Stimulated activated CD8-positive, alpha-beta memory T cell treated with anti-CD3 and anti-CD28 coated beads, Interleukin-7, amount 100 ng/mL, for 1 hour (primary cell): Measurements from ENCODE around the gene METRNL.
"Not testable (repeated sequence)": the region's sequence is repeated elsewhere in the genome, so short reads cannot be mapped to it uniquely, and the experiment has no call there.

ENCODE experiments used
- DNase-seq, 2 donors: peaks; one replicate each; pipeline ENCODE4 v3.0.0-alpha.2; 2020; ENCODE audit warnings: low read depth in 2 of 2

The METRNL gene

GRCh38 chr17:83106056-83106588, 26.7 kb downstream of the METRNL start:
- DNase-seq, result no peak

GRCh38 chr17:83106913-83107655, 27.7 kb downstream of the METRNL start:
- no peak for DNase-seq

GRCh38 chr17:83107656-83108048, 28.2 kb downstream of the METRNL start:
- DNase-seq, result no peak

- DNase-seq, result no peak
Observed at GRCh38 chr17:83108709-83109108, 29.3 kb downstream of the METRNL start.

GRCh38 chr17:83109386-83109785, 30.0 kb downstream of the METRNL start:
- no peak for DNase-seq

- no peak for DNase-seq
Observed at GRCh38 chr17:83109793-83110645, 30.6 kb downstream of the METRNL start.

- DNase-seq, result no peak
Observed at GRCh38 chr17:83110735-83111134, 31.3 kb downstream of the METRNL start.

- DNase-seq, result no peak
Observed at GRCh38 chr17:83111516-83112282, 32.3 kb downstream of the METRNL start.

- no peak for DNase-seq
Observed at GRCh38 chr17:83113381-83113780, 34.0 kb downstream of the METRNL start.

GRCh38 chr17:83113792-83114191, 34.4 kb downstream of the METRNL start:
- DNase-seq, result no peak

GRCh38 chr17:83114706-83115105, 35.3 kb downstream of the METRNL start:
- no peak for DNase-seq

GRCh38 chr17:83115202-83115651, 35.8 kb downstream of the METRNL start:
- DNase-seq, result no peak

- no peak for DNase-seq
Observed at GRCh38 chr17:83115832-83116231, 36.4 kb downstream of the METRNL start.

GRCh38 chr17:83116311-83116771, 36.9 kb downstream of the METRNL start:
- DNase-seq, result no peak

GRCh38 chr17:83116783-83117555, 37.6 kb downstream of the METRNL start:
- DNase-seq, result no peak

GRCh38 chr17:83117583-83117982, 38.2 kb downstream of the METRNL start:
- no peak for DNase-seq

- no peak for DNase-seq
Observed at GRCh38 chr17:83118071-83118841, 38.8 kb downstream of the METRNL start.

GRCh38 chr17:83119987-83120864, 40.8 kb downstream of the METRNL start:
- no peak for DNase-seq

GRCh38 chr17:83121473-83121872, 42.1 kb downstream of the METRNL start:
- DNase-seq, result not testable (repeated sequence)
